Astrocyte of the spinal cord (primary cell): Measurements from ENCODE around the gene ITGB7.
A peak's percentile ranks its signal among the peaks of the same experiment; 100 is the strongest.

Experiments
- DNase-seq: peaks from one replicate; pipeline ENCODE4 v3.0.0; 2011; ENCODE audit warnings: low read depth, low spot score
- H3K4me3 ChIP-seq: 2 replicates; pipeline ENCODE4 v1.5.1; 2011; ENCODE audit warnings: low read depth, mild to moderate bottlenecking, low read length, moderate library complexity
- in situ Hi-C: cut with HindIII; loops from 2 replicates; pipeline ENCODE4 v1.10.0; 2017; ENCODE audit warnings: low sequenced_read_pairs
- TF ChIP-seq, protein P1 (sequence below): IDR thresholded peaks from 2 replicates; pipeline ENCODE4 v1.5.1; 2012; ENCODE audit warnings: low read depth, mild to moderate bottlenecking, low read length, inconsistent platforms

ITGB7 gene

GRCh38 chr12:53193985-53194716, 12.9 kb downstream of the ITGB7 start:
- DNase-seq = no peak
- in situ Hi-C loops = no loop called here

DNA sequence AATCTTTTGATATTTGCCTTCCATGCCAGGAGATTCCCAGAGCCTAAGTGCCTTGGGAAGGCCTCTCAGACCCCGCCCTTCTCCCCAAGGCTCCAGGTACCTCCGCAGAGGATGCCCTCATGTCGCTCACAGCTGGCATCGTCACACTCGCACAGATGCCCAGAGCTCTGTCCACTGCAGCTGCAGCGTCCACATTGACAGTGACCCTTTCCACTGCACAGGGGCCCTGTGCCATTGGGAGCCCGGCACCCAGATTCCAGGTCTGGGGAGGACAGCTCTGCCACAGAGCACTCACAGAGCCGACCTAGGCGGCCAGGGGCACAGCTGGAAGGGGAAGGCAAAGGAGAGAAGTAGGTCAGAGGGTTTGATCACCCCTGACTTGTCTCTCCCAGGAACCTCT, 14.0 kb downstream of the ITGB7 start:
- in situ Hi-C loops = no loop called here
- DNase-seq = no peak
- TF ChIP-seq, protein P1, sequence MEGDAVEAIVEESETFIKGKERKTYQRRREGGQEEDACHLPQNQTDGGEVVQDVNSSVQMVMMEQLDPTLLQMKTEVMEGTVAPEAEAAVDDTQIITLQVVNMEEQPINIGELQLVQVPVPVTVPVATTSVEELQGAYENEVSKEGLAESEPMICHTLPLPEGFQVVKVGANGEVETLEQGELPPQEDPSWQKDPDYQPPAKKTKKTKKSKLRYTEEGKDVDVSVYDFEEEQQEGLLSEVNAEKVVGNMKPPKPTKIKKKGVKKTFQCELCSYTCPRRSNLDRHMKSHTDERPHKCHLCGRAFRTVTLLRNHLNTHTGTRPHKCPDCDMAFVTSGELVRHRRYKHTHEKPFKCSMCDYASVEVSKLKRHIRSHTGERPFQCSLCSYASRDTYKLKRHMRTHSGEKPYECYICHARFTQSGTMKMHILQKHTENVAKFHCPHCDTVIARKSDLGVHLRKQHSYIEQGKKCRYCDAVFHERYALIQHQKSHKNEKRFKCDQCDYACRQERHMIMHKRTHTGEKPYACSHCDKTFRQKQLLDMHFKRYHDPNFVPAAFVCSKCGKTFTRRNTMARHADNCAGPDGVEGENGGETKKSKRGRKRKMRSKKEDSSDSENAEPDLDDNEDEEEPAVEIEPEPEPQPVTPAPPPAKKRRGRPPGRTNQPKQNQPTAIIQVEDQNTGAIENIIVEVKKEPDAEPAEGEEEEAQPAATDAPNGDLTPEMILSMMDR = no peak
- H3K4me3 ChIP-seq = no peak overlapping the region

More at GRCh38 chr12:53193985-53194716, 12.9 kb downstream of the ITGB7 start:
- no peak overlapping the region for H3K4me3 ChIP-seq
- TF ChIP-seq, protein P1 = no peak

DNA sequence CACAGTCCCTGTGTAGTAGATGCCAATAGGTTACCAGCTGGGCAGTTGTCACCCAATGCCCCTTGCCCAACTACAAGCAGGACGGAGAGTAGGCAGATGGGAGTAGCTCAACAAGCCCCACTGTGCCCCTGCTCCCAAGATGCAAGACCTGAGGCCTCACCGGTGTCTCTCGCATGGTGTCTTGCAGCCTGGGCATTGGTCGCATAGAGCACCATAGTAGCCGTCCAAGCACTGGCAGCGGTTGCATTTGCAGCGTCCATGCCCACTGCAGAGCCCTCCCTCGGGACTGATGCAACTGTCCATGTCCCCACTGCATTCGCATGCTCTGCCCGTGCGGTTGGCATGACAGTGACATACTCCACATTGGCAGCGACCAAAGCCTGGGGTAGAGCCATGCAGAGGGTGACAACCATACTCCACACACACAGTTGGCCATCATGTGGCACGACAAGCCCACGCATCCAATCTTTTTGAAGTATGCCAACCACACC, 14.5 kb downstream of the ITGB7 start:
- H3K4me3 ChIP-seq = no peak overlapping the region
- TF ChIP-seq, protein P1 = no peak
- DNase-seq = no peak
- in situ Hi-C loops = no loop called here

DNA sequence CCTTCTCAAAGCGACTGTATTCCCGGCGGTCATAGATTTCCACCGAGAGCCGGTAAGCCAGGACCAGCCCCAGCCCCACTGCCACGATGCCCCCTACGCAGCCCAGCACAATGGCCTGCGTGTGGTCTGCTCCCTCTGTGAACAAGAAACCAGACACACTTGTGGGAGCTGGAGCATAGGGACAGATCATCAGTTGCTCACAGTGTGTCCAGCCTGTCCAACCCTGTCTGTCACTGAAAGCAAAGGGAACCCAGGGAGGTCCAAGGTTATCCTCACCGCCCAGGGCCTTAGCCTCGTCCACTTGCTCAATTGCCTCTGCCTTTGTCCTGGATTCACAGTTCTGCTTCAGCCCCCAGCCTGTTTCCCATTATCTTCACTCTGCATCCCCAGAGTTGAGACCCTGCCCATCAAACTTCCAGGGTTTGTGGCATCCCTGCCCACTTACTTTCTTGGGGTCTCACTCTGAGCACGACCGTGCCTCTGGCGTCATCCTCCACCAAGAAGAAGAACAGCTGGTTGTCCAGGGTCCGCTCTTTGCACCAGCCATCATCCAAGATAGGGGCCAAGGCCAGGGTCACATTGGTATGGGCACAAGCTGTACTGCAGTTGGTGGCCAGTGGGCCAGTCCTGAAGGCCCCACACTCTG, 15.0 kb downstream of the ITGB7 start:
- no peak for DNase-seq
- in situ Hi-C loops = no loop called here
- TF ChIP-seq, protein P1 = no peak

GRCh38 chr12:53191096-53191884, 15.8 kb downstream of the ITGB7 start:
- in situ Hi-C loops = no loop called here

More for the DNA sequence above, 15.0 kb downstream of the ITGB7 start:
- H3K4me3 ChIP-seq = no peak overlapping the region

DNA sequence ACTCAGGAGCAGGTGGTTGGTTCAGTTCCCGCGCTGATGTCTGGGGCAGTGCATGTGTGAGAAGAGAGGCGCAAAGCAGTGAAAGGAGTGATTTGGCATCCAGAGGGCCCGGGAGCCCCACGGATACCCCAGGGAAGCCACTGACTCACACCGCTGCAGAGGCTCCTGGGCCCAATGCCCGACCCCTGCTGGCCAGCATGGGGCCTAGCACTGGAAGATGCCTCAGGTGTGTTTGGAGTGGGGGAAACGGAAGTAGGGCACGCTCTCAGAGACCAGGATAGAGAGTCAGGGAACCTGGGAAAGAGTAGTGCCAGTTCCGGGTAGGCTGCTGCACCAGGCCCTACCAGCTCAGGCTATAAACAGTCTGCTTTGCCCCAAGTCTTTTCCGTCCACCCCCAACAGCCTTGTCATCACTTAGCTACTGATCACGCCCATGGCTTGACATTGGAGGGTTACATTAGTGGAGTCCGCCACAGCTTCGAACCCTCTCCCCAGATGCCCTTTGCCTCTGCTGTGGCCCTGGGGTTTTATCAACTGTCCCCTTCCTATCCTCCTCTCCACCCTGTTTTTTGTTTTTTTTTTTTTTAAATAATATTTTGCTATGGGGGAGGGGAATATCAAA, 16.8 kb downstream of the ITGB7 start:
- TF ChIP-seq, protein P1 = peak; percentile 97
- DNase-seq = peak; percentile 67

More at GRCh38 chr12:53191096-53191884, 15.8 kb downstream of the ITGB7 start:
- TF ChIP-seq, protein P1 = no peak
- DNase-seq = no peak
- H3K4me3 ChIP-seq = no peak overlapping the region

More for the DNA sequence above, 16.8 kb downstream of the ITGB7 start:
- H3K4me3 ChIP-seq = no peak overlapping the region
- in situ Hi-C loops = no loop called here
